H1 (cell line): ENCODE data around the gene LIPC. TPM values are rescaled to one million over a fixed set of nuclear protein-coding genes. Genes with fewer than 3 reads are reported as not detected.

ENCODE experiments used
- CTCF ChIA-PET: fragments of 300-600 bp; sonication (Branson Sonifier 250); formaldehyde crosslinking; loops from one replicate; lab custom pipeline; 2021; ENCODE audit not compliant: partially characterized antibody; lab: Charles Lee
- POLR2A ChIA-PET: fragments of 300-600 bp; sonication (Branson Sonifier 250); formaldehyde crosslinking; loops from one replicate; lab custom pipeline; 2021; ENCODE audit warnings: inconsistent platforms; ENCODE audit not compliant: partially characterized antibody; lab: Charles Lee
- DNase-seq, 2 experiments: peaks; one replicate each; pipeline versions ENCODE4 v3.0.0 to v3.0.0-alpha.2; 2010 to 2022; ENCODE audit warnings: low spot score in 2 of 2, low read depth in 1 of 2, mixed read lengths in 1 of 2
- FAIRE-seq: peaks from 2 replicates; lab custom pipeline; 2011; peaks lifted over from hg19 to GRCh38; lab: Jason Lieb, UNC
- H2AFZ ChIP-seq: 2 replicates; pipeline ENCODE4 v1.8.1; 2012; ENCODE audit warnings: low read length, inconsistent platforms
- H2AK5ac ChIP-seq: 2 replicates; pipeline ENCODE4 v1.6.1; 2013; ENCODE audit warnings: low read depth, low read length
- H2BK120ac ChIP-seq: replicated peaks from 2 replicates; pipeline ENCODE3; 2013; ENCODE audit warnings: low read depth, low read length, inconsistent platforms
- H2BK12ac ChIP-seq: 2 replicates; pipeline ENCODE4 v1.6.1; 2013; ENCODE audit warnings: low read depth, low read length
- H2BK15ac ChIP-seq: 2 replicates; pipeline ENCODE4 v1.6.1; 2013; ENCODE audit warnings: low read length
- H2BK20ac ChIP-seq: 2 replicates; pipeline ENCODE4 v1.6.1; 2013; ENCODE audit warnings: low read length
- H2BK5ac ChIP-seq: 2 replicates; pipeline ENCODE4 v1.6.1; 2013; ENCODE audit warnings: low read depth, low read length
- H3K14ac ChIP-seq: 2 replicates; pipeline ENCODE4 v1.6.1; 2013; ENCODE audit warnings: inconsistent platforms; ENCODE audit not compliant: insufficient read length
- H3K18ac ChIP-seq: 2 replicates; pipeline ENCODE4 v1.6.1; 2013; ENCODE audit warnings: low read length; ENCODE audit errors: extremely low read depth
- H3K23ac ChIP-seq: 2 replicates; pipeline ENCODE4 v1.6.1; 2013; ENCODE audit warnings: inconsistent platforms; ENCODE audit not compliant: insufficient read length
- H3K23me2 ChIP-seq: 2 replicates; pipeline ENCODE4 v1.6.1; 2013; ENCODE audit warnings: low read depth, low read length
- H3K27ac ChIP-seq: 2 replicates; pipeline ENCODE4 v1.6.1; 2011; ENCODE audit warnings: low read depth, low read length, inconsistent platforms
- H3K27me3 ChIP-seq, 4 experiments: replicated peaks in 1 of 4; 1 replicate in 1 of 4; 2 replicates in 3 of 4; pipeline versions ENCODE4 v1.6.1 to v1.8.1; 2011 to 2013; ENCODE audit warnings: low read length in 3 of 4, mild to moderate bottlenecking in 3 of 4, inconsistent platforms in 2 of 4, mixed read lengths in 2 of 4, moderate library complexity in 1 of 4; ENCODE audit not compliant: control insufficient read depth in 3 of 4, insufficient read depth in 3 of 4; ENCODE audit errors: extremely low read depth in 1 of 4
- H3K36me3 ChIP-seq, 4 experiments: 2 replicates each; pipeline versions ENCODE4 v1.6.1 to v1.8.1; 2011 to 2013; ENCODE audit warnings: mild to moderate bottlenecking in 4 of 4, low read length in 3 of 4, moderate library complexity in 2 of 4, control low read depth in 1 of 4, inconsistent platforms in 1 of 4; ENCODE audit not compliant: insufficient read depth in 4 of 4, control insufficient read depth in 2 of 4
- H3K4ac ChIP-seq: replicated peaks from 2 replicates; pipeline ENCODE3; 2013; ENCODE audit warnings: low read length, low read depth, mixed read lengths, inconsistent platforms; ENCODE audit not compliant: insufficient read length
- H3K4me1 ChIP-seq, 4 experiments: replicated peaks in 1 of 4; 1 replicate in 1 of 4; 2 replicates in 3 of 4; pipeline versions ENCODE4 v1.6.1 to v1.8.1; 2011 to 2013; ENCODE audit warnings: low read length in 3 of 4, inconsistent platforms in 2 of 4, mixed read lengths in 1 of 4; ENCODE audit not compliant: insufficient read depth in 4 of 4, control insufficient read depth in 3 of 4
- H3K4me2 ChIP-seq, 2 experiments: 2 replicates each; pipeline versions ENCODE4 v1.6.1 to v1.8.1; 2011 to 2013; ENCODE audit warnings: low read depth in 2 of 2, low read length in 2 of 2, control low read depth in 1 of 2, inconsistent platforms in 1 of 2, mild to moderate bottlenecking in 1 of 2; ENCODE audit not compliant: insufficient read depth in 1 of 2
- H3K4me3 ChIP-seq, 4 experiments: fragments of 200-600, 300-600 bp in 1 of 4; sonication (generic), shearing (Covaris generic), sonication (Bioruptor Twin) in 1 of 4; 2 replicates each; pipeline versions ENCODE4 v1.5.1 to v1.8.1; 2011 to 2016; ENCODE audit warnings: low read length in 4 of 4, low read depth in 3 of 4, control low read depth in 2 of 4, inconsistent platforms in 2 of 4, mild to moderate bottlenecking in 2 of 4, mixed read lengths in 1 of 4, moderate library complexity in 1 of 4; ENCODE audit not compliant: insufficient read depth in 2 of 4; ENCODE audit errors: extremely low read depth in 1 of 4
- H3K56ac ChIP-seq: replicated peaks from 2 replicates; pipeline ENCODE3; 2013; ENCODE audit warnings: low read depth, mild to moderate bottlenecking, mixed read lengths, low read length, inconsistent platforms; ENCODE audit not compliant: insufficient read length
- H3K79me1 ChIP-seq: 2 replicates; pipeline ENCODE4 v1.6.1; 2013; ENCODE audit warnings: low read depth, low read length, control low read depth
- H3K79me2 ChIP-seq, 2 experiments: 2 replicates each; pipeline versions ENCODE4 v1.6.1 to v1.8.1; 2012 to 2013; ENCODE audit warnings: low read length in 2 of 2, mild to moderate bottlenecking in 2 of 2, inconsistent platforms in 1 of 2; ENCODE audit not compliant: insufficient read depth in 2 of 2, control insufficient read depth in 1 of 2
- H3K9ac ChIP-seq, 4 experiments: replicated peaks in 1 of 4; 1 replicate in 1 of 4; 2 replicates in 3 of 4; pipeline versions ENCODE4 v1.6.1 to v1.8.1; 2011 to 2013; ENCODE audit warnings: low read depth in 3 of 4, low read length in 3 of 4, control low read depth in 2 of 4, mild to moderate bottlenecking in 2 of 4, moderate library complexity in 2 of 4, inconsistent platforms in 1 of 4; ENCODE audit errors: extremely low read depth in 1 of 4
- H3K9me3 ChIP-seq, 2 experiments: 2 replicates each; pipeline versions ENCODE4 v1.6.1 to v1.8.1; 2012 to 2013; ENCODE audit warnings: mild to moderate bottlenecking in 2 of 2, moderate library complexity in 2 of 2, control low read depth in 1 of 2, inconsistent platforms in 1 of 2, low read depth in 1 of 2, low read length in 1 of 2, mixed read lengths in 1 of 2; ENCODE audit not compliant: insufficient read depth in 2 of 2
- H4K20me1 ChIP-seq, 2 experiments: replicated peaks in 1 of 2; 2 replicates each; pipeline versions ENCODE3 to v1.8.1; 2011 to 2013; ENCODE audit warnings: inconsistent platforms in 2 of 2, low read length in 2 of 2, mild to moderate bottlenecking in 1 of 2; ENCODE audit not compliant: insufficient read depth in 2 of 2, control insufficient read depth in 1 of 2
- H4K5ac ChIP-seq: 2 replicates; pipeline ENCODE4 v1.6.1; 2013; ENCODE audit warnings: low read length, low read depth, mixed read lengths, inconsistent platforms; ENCODE audit not compliant: insufficient read length
- H4K8ac ChIP-seq: 2 replicates; pipeline ENCODE4 v1.8.0; 2013; ENCODE audit warnings: mild to moderate bottlenecking, moderate library complexity, low read length, inconsistent platforms; ENCODE audit not compliant: insufficient read depth; ENCODE audit errors: extremely low read depth
- H4K91ac ChIP-seq: replicated peaks from 2 replicates; pipeline ENCODE3; 2013; ENCODE audit warnings: low read length, mixed read lengths, inconsistent platforms; ENCODE audit not compliant: insufficient read length
- CBX8 ChIP-seq: fragments of 300-800, 300-1000 bp; sonication (generic); IDR thresholded peaks from 2 replicates; pipeline ENCODE4 v1.7.1; 2016; ENCODE audit warnings: low read depth, low read length, borderline replicate concordance
- EZH2 ChIP-seq: fragments of 200-600 bp; sonication (generic); IDR thresholded peaks from 2 replicates; pipeline ENCODE4 v1.7.1; 2012; ENCODE audit warnings: low read depth, mild to moderate bottlenecking, moderate library complexity, low read length, inconsistent platforms; ENCODE audit not compliant: severe bottlenecking
- KDM1A ChIP-seq: fragments of 200-600, 300-600 bp; sonication (generic); IDR thresholded peaks from 2 replicates; pipeline ENCODE4 v1.7.1; 2016; ENCODE audit warnings: mild to moderate bottlenecking, low read length, borderline replicate concordance
- RAD21 ChIP-seq, 2 experiments: IDR thresholded peaks in 1 of 2; conservative IDR thresholded peaks in 1 of 2; 2 replicates each; pipeline ENCODE4 v1.6.1; 2011; ENCODE audit warnings: low read depth in 2 of 2, low read length in 2 of 2, improper control_type of control experiment in 1 of 2, inconsistent platforms in 1 of 2, mild to moderate bottlenecking in 1 of 2, moderate library complexity in 1 of 2
- RFX5 ChIP-seq: IDR thresholded peaks from 2 replicates; pipeline ENCODE4 v1.6.1; 2011; ENCODE audit warnings: low read depth, low read length, improper control_type of control experiment, borderline replicate concordance
- SRF ChIP-seq: IDR thresholded peaks from 2 replicates; pipeline ENCODE4 v1.6.1; 2011; ENCODE audit warnings: mild to moderate bottlenecking, low read depth, low read length, moderate library complexity
- WGBS, 2 experiments: shearing (Covaris generic) in 1 of 2; methylation state at CpG; one replicate each; pipeline versions ENCODE4 v1.1.6 to v1.1.7; 2013 to 2015; ENCODE audit warnings: low lambda C conversion rate in 2 of 2, mixed read lengths in 2 of 2, inconsistent platforms in 1 of 2, low coverage in 1 of 2, missing lambda C conversion rate in 1 of 2; ENCODE audit not compliant: insufficient replicate concordance in 2 of 2, insufficient coverage in 1 of 2, insufficient read length in 1 of 2; ENCODE audit errors: extremely low coverage in 1 of 2, missing lambda C conversion rate in 1 of 2; 5-methylcytosine and 5-hydroxymethylcytosine counted together
- polyA plus RNA-seq, 7 experiments: library from polyadenylated mRNA; depleted of rRNA in 3 of 7; stranded (reverse) in 5 of 7; unstranded in 2 of 7; fragments of >200 nt in 5 of 7; fragments of 200-250 nt in 2 of 7; gene quantifications; 1 replicate in 5 of 7; 2 replicates in 1 of 7; 4 replicates in 1 of 7; pipeline versions ENCODE4 v1.2.1 to v1.2.3, GENCODE V29; 2011 to 2013; ENCODE audit warnings: missing spikeins in 2 of 7, mixed read lengths in 2 of 7
- total RNA-seq: library from RNA; stranded (reverse); fragmentation: NEBNext Ultra II Directional; extraction: Animal tissue kit (Norgen Biotek cat#: 25700); gene quantifications from 2 replicates; pipeline ENCODE4 v1.2.1, GENCODE V29; 2021
- TF ChIP-seq, protein P1 (sequence below), 3 experiments: IDR thresholded peaks; 1 replicate in 2 of 3; 2 replicates in 1 of 3; pipeline versions ENCODE4 v1.5.1 to v1.6.1; 2011; ENCODE audit warnings: low read length in 3 of 3, mild to moderate bottlenecking in 3 of 3, inconsistent platforms in 2 of 3, low read depth in 1 of 3, moderate library complexity in 1 of 3; ENCODE audit not compliant: insufficient read depth in 1 of 3; ENCODE audit errors: control extremely low read depth in 1 of 3
- TF ChIP-seq, protein P2 (sequence below): IDR thresholded peaks from 2 replicates; pipeline ENCODE4 v1.6.1; 2012; ENCODE audit warnings: low read length, inconsistent platforms
- TF ChIP-seq, protein P3 (sequence below): IDR thresholded peaks from 2 replicates; pipeline ENCODE4 v1.6.1; 2012; ENCODE audit warnings: inconsistent platforms

LIPC gene
- total and polyA plus RNA-seq, 2 of the 8 experiments (the other 6 are each of a cell fraction or from before 2014, with no cell fraction given) = not detected

GRCh38 chr15:58438956-58439355, 7.2 kb downstream of the LIPC start:
- Histone ChIP-seq H3K4ac (no peak overlapping the region), H4K20me1 (no peaks in the 10 kb centered on the region), H3K18ac (no peak overlapping the region), H3K9ac (no peak overlapping the region), H3K4me3 (no peak overlapping the region), H2BK120ac (no peak overlapping the region), H3K23ac (no peak overlapping the region), H3K56ac (no peak overlapping the region), H4K91ac (no peak overlapping the region), H3K9me3 (no peaks in the 10 kb centered on the region), H4K8ac (no peak overlapping the region), H3K79me1 (no peaks in the 10 kb centered on the region), H3K79me2 (no peaks in the 10 kb centered on the region), H4K5ac (no peak overlapping the region), H2AK5ac (no peak overlapping the region), H3K23me2 (no peaks in the 10 kb centered on the region), H3K4me2 (no peak overlapping the region), H3K4me1 (peaks cover 8 to 11% (median 10%) of the 10 kb centered on the region in 4 experiments; a peak in 6 of 7 replicates), H2BK15ac (no peak overlapping the region), H2BK12ac (no peak overlapping the region), H3K27me3 (no peaks in the 10 kb centered on the region), H2BK5ac (no peak overlapping the region), H3K27ac (no peak overlapping the region), H3K36me3 (no peaks in the 10 kb centered on the region), H2AFZ (no peak overlapping the region), H2BK20ac (no peak overlapping the region), H3K14ac (no peak overlapping the region)
- POLR2A ChIA-PET = no interaction called here
- WGBS, 2 experiments = 77% methylated on average over 7 of the region's 7 CpGs; no CpG with 5 or more reads in 1 of the 2 experiments
- FAIRE-seq = peak; percentile 19
- CTCF ChIA-PET = no interaction called here
- no peak for DNase-seq
- TF ChIP-seq, protein P1, sequence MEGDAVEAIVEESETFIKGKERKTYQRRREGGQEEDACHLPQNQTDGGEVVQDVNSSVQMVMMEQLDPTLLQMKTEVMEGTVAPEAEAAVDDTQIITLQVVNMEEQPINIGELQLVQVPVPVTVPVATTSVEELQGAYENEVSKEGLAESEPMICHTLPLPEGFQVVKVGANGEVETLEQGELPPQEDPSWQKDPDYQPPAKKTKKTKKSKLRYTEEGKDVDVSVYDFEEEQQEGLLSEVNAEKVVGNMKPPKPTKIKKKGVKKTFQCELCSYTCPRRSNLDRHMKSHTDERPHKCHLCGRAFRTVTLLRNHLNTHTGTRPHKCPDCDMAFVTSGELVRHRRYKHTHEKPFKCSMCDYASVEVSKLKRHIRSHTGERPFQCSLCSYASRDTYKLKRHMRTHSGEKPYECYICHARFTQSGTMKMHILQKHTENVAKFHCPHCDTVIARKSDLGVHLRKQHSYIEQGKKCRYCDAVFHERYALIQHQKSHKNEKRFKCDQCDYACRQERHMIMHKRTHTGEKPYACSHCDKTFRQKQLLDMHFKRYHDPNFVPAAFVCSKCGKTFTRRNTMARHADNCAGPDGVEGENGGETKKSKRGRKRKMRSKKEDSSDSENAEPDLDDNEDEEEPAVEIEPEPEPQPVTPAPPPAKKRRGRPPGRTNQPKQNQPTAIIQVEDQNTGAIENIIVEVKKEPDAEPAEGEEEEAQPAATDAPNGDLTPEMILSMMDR (IDR thresholded peaks at IDR 0.05; ENCODE audit: control extremely low read depth in 1 of 3, insufficient read depth in 1 of 3, low read depth in 1 of 3, low read length in 3 of 3) = peak in 2 of 3 experiments; percentile 26 to 55; a peak in 2 of 4 replicates
- no peak for TF ChIP-seq RFX5
- TF ChIP-seq KDM1A = no peak
- TF ChIP-seq SRF = no peak
- TF ChIP-seq EZH2 = no peak
- TF ChIP-seq, protein P2, sequence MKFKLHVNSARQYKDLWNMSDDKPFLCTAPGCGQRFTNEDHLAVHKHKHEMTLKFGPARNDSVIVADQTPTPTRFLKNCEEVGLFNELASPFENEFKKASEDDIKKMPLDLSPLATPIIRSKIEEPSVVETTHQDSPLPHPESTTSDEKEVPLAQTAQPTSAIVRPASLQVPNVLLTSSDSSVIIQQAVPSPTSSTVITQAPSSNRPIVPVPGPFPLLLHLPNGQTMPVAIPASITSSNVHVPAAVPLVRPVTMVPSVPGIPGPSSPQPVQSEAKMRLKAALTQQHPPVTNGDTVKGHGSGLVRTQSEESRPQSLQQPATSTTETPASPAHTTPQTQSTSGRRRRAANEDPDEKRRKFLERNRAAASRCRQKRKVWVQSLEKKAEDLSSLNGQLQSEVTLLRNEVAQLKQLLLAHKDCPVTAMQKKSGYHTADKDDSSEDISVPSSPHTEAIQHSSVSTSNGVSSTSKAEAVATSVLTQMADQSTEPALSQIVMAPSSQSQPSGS = no peak
- TF ChIP-seq, protein P3, sequence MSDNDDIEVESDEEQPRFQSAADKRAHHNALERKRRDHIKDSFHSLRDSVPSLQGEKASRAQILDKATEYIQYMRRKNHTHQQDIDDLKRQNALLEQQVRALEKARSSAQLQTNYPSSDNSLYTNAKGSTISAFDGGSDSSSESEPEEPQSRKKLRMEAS = no peak
- no peak for TF ChIP-seq CBX8
- TF ChIP-seq RAD21 (IDR thresholded peaks at IDR 0.05 in 1 of 2, conservative IDR thresholded peaks at IDR 0.05 in 1 of 2; ENCODE audit: low read depth in 2 of 2, low read length in 2 of 2) = peak; percentile 47 to 61
